CD4-positive, alpha-beta T cell treated with Interleukin-15 for 4 hours (primary cell): ENCODE results near the gene U2AF2.

Experiments
- DNase-seq: peaks from one replicate; pipeline ENCODE4 v3.0.0-alpha.2; 2020; ENCODE audit warnings: low spot score

U2AF2 gene

GRCh38 chr19:55656988-55657747, 2.3 kb downstream of the U2AF2 start:
- no peak for DNase-seq

- DNase-seq: no peak
Measured at GRCh38 chr19:55658846-55659459, 4.1 kb downstream of the U2AF2 start.

GRCh38 chr19:55659822-55660221, 5.0 kb downstream of the U2AF2 start:
- DNase-seq: no peak

GRCh38 chr19:55660404-55660803, 5.6 kb downstream of the U2AF2 start:
- no peak for DNase-seq

- no peak for DNase-seq
Measured at GRCh38 chr19:55660991-55661390, 6.2 kb downstream of the U2AF2 start.

GRCh38 chr19:55661826-55662225, 7.0 kb downstream of the U2AF2 start:
- no peak for DNase-seq

GRCh38 chr19:55663846-55664536, 9.2 kb downstream of the U2AF2 start:
- DNase-seq: no peak

- no peak for DNase-seq
Measured at GRCh38 chr19:55666343-55667005, 11.6 kb downstream of the U2AF2 start.

- DNase-seq: no peak
Measured at GRCh38 chr19:55667006-55667381, 12.2 kb downstream of the U2AF2 start.

GRCh38 chr19:55667511-55667910, 12.7 kb downstream of the U2AF2 start:
- DNase-seq: no peak

- DNase-seq: no peak
Measured at GRCh38 chr19:55667958-55668357, 13.1 kb downstream of the U2AF2 start.

- no peak for DNase-seq
Measured at GRCh38 chr19:55668603-55669348, 13.9 kb downstream of the U2AF2 start.

- no peak for DNase-seq
Measured at GRCh38 chr19:55669418-55670279, 14.8 kb downstream of the U2AF2 start.

- no peak for DNase-seq
Measured at GRCh38 chr19:55670280-55671053, 15.6 kb downstream of the U2AF2 start.

- no peak for DNase-seq
Measured at GRCh38 chr19:55671054-55671378, 16.2 kb downstream of the U2AF2 start.

- no peak for DNase-seq
Measured at GRCh38 chr19:55672418-55672817, 17.6 kb downstream of the U2AF2 start.

- DNase-seq: no peak
Measured at GRCh38 chr19:55673465-55673864, 18.6 kb downstream of the U2AF2 start.

GRCh38 chr19:55673889-55674288, 19.1 kb downstream of the U2AF2 start:
- no peak for DNase-seq

- DNase-seq: no peak
Measured at GRCh38 chr19:55674459-55674840, 19.6 kb downstream of the U2AF2 start.
